Right lobe of liver (tissue), 4 donors: ENCODE measurements around the gene CD109.

ENCODE experiments used
- CTCF ChIP-seq, 4 donors: fragments of 200-600 bp in 3 of 4; fragments of 450-650 bp in 1 of 4; IDR thresholded peaks; one replicate each; pipeline versions ENCODE4 v1.5.1 to v1.8.0; 2016 to 2022; ENCODE audit warnings: antibody characterized with exemption in 4 of 4, mild to moderate bottlenecking in 2 of 4
- POLR2A ChIP-seq: fragments of 450-650 bp; IDR thresholded peaks from one replicate; pipeline ENCODE4 v1.6.1; 2017; ENCODE audit warnings: antibody characterized with exemption, mild to moderate bottlenecking
- donor health status: DM: no; HTN: no; CAD: no.
- donor health status: DM: no; HTN: no; CAD: no.
- donor health status: DM: no; HTN: yes; CAD: no.

- no peak for TF ChIP-seq CTCF (IDR thresholded peaks at IDR 0.05)
- no peak for TF ChIP-seq POLR2A
These were observed 38.9 kb downstream of the CD109 start for GRCh38 chr6:73734832-73735453.
